ENCODE data around the gene PFDN5. TPM values are rescaled to one million over a fixed set of nuclear protein-coding genes. Genes with fewer than 3 reads are reported as not detected.
A peak's percentile ranks its signal among the peaks of the same experiment; 100 is the strongest.

The PFDN5 gene
- total and polyA plus RNA-seq, 9 of the 15 experiments (the other 6 are each of a cell fraction or from before 2014, with no cell fraction given) = 361 to 1,636 (median 742) TPM

DNA sequence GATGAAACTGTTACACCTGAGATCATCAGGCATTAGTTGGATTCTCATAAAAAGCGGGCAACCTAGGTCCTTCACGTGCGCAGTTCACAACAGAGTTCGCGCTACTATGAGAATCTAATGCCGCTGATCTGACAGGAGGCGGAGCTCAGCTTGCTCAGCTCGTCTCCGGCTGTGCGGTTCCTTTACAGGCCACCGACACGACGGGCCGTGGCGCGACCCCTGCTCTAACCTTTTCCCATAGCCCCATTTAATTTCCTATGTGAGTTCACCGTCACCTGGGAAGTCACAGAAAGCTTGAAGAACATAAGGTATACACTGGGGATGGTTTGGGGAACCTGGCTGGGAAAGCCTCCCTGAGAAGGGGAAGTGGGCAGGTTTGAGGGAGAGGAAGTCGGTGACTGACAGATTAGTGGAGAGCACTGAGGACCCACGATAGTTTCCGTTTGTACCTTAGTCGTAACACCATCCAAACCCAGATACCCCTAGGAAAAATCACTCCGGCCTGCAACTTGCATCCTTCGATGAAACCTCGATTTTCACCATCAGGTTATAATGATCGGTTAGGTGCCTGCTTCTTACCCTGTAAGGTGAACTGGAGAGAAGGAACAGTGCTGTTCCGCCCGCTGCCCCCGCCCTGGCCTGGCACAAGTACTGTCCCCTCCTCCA, 28.9 kb downstream of the PFDN5 start (continued):
- TF ChIP-seq NFIX (CRISPR knock-in tag; IDR thresholded peaks at IDR 0.05; ENCODE audit: low read depth) (no peak), RBBP5 (IDR thresholded peaks at IDR 0.05; ENCODE audit: borderline replicate concordance, insufficient read depth, low read length, poor library complexity, severe bottlenecking) (peak; percentile 11), GATAD2A (IDR thresholded peaks at IDR 0.05) (no peak), NFRKB (IDR thresholded peaks at IDR 0.05; ENCODE audit: low read depth) (0 out of 2 replicates have a peak, but pooled peaks have one; percentile 37), GABPA (tag; conservative IDR thresholded peaks at IDR 0.05; ENCODE audit: low read depth) (peak; percentile 59), YY1 (IDR thresholded peaks at IDR 0.05; ENCODE audit: borderline replicate concordance in 1 of 3, control insufficient read depth in 1 of 3, extremely low read depth in 1 of 3, insufficient read depth in 3 of 3, insufficient read length in 1 of 3, insufficient replicate concordance in 2 of 3, low read depth in 1 of 3, low read length in 2 of 3) (peak in 1 of 3 experiments; percentile 16), L3MBTL2 (IDR thresholded peaks at IDR 0.05) (peak; percentile 38; the same call in 1 of the 2 replicates), CBX2 (IDR thresholded peaks at IDR 0.05; ENCODE audit: insufficient read depth, low read length, poor library complexity, severe bottlenecking) (no peak), SMARCE1 (IDR thresholded peaks at IDR 0.05) (peak; percentile 22; the same call in 1 of the 2 replicates), ZNF778 (CRISPR knock-in tag; IDR thresholded peaks at IDR 0.05) (no peak), RBM25 (IDR thresholded peaks at IDR 0.05; ENCODE audit: low read depth, low read length, severe bottlenecking) (no peak), ZNF444 (CRISPR knock-in tag; IDR thresholded peaks at IDR 0.05) (0 out of 2 replicates have a peak, but pooled peaks have one; percentile 10), TEAD1 (CRISPR knock-in tag; IDR thresholded peaks at IDR 0.05) (peak in 1 of 2 experiments; percentile 47; a peak in 1 of 4 replicates), SMARCA5 (IDR thresholded peaks at IDR 0.05) (peak; percentile 31; the same call in 1 of the 2 replicates), MEIS2 (IDR thresholded peaks at IDR 0.05; ENCODE audit: partially characterized antibody) (peak; percentile 65)
- TF ChIP-seq, protein P1, sequence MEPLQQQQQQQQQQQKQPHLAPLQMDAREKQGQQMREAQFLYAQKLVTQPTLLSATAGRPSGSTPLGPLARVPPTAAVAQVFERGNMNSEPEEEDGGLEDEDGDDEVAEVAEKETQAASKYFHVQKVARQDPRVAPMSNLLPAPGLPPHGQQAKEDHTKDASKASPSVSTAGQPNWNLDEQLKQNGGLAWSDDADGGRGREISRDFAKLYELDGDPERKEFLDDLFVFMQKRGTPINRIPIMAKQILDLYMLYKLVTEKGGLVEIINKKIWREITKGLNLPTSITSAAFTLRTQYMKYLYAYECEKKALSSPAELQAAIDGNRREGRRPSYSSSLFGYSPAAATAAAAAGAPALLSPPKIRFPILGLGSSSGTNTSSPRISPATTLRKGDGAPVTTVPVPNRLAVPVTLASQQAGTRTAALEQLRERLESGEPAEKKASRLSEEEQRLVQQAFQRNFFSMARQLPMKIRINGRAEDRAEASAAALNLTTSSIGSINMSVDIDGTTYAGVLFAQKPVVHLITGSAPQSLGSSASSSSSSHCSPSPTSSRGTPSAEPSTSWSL (CRISPR knock-in tag; IDR thresholded peaks at IDR 0.05; ENCODE audit: borderline replicate concordance) = no peak
- TF ChIP-seq, protein P2, sequence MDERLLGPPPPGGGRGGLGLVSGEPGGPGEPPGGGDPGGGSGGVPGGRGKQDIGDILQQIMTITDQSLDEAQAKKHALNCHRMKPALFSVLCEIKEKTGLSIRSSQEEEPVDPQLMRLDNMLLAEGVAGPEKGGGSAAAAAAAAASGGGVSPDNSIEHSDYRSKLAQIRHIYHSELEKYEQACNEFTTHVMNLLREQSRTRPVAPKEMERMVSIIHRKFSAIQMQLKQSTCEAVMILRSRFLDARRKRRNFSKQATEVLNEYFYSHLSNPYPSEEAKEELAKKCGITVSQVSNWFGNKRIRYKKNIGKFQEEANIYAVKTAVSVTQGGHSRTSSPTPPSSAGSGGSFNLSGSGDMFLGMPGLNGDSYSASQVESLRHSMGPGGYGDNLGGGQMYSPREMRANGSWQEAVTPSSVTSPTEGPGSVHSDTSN (CRISPR knock-in tag; IDR thresholded peaks at IDR 0.05; ENCODE audit: low read depth) = no peak; the same call in 1 of the 2 replicates
- TF ChIP-seq, protein P2 (tag; conservative IDR thresholded peaks at IDR 0.05; ENCODE audit: low read depth) = peak; percentile 63
- TF ChIP-seq, protein P3, sequence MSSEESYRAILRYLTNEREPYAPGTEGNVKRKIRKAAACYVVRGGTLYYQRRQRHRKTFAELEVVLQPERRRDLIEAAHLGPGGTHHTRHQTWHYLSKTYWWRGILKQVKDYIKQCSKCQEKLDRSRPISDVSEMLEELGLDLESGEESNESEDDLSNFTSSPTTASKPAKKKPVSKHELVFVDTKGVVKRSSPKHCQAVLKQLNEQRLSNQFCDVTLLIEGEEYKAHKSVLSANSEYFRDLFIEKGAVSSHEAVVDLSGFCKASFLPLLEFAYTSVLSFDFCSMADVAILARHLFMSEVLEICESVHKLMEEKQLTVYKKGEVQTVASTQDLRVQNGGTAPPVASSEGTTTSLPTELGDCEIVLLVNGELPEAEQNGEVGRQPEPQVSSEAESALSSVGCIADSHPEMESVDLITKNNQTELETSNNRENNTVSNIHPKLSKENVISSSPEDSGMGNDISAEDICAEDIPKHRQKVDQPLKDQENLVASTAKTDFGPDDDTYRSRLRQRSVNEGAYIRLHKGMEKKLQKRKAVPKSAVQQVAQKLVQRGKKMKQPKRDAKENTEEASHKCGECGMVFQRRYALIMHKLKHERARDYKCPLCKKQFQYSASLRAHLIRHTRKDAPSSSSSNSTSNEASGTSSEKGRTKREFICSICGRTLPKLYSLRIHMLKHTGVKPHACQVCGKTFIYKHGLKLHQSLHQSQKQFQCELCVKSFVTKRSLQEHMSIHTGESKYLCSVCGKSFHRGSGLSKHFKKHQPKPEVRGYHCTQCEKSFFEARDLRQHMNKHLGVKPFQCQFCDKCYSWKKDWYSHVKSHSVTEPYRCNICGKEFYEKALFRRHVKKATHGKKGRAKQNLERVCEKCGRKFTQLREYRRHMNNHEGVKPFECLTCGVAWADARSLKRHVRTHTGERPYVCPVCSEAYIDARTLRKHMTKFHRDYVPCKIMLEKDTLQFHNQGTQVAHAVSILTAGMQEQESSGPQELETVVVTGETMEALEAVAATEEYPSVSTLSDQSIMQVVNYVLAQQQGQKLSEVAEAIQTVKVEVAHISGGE (CRISPR knock-in tag; IDR thresholded peaks at IDR 0.05) = peak in 1 of 3 experiments; percentile 63; a peak in 1 of 6 replicates

Measured in K562 (cell line).